Measurements from ENCODE around the gene UBE2G2.

DNA sequence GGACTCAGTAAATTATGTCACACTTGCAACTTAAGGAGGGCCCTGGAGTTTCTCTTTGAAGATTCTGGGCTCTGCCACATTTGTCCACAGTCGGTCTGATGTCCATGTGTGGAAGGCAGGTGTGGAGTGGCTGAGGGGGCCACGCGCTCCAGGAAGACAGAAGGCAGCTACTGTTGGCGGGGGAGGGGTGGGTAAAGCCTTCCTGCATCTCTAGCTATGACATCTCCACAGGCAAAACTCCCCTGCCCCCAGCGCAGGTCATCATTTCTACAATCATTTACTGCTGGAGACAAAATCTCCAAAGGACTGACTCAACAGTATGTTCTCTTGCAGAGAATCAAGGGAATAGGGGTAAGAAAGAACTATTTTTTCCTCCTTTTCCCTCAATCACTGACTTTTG is 78.9 kb downstream of the UBE2G2 start:
- TF ChIP-seq, protein P1, sequence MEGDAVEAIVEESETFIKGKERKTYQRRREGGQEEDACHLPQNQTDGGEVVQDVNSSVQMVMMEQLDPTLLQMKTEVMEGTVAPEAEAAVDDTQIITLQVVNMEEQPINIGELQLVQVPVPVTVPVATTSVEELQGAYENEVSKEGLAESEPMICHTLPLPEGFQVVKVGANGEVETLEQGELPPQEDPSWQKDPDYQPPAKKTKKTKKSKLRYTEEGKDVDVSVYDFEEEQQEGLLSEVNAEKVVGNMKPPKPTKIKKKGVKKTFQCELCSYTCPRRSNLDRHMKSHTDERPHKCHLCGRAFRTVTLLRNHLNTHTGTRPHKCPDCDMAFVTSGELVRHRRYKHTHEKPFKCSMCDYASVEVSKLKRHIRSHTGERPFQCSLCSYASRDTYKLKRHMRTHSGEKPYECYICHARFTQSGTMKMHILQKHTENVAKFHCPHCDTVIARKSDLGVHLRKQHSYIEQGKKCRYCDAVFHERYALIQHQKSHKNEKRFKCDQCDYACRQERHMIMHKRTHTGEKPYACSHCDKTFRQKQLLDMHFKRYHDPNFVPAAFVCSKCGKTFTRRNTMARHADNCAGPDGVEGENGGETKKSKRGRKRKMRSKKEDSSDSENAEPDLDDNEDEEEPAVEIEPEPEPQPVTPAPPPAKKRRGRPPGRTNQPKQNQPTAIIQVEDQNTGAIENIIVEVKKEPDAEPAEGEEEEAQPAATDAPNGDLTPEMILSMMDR (IDR thresholded peaks at IDR 0.05): no peak
- no peak for TF ChIP-seq FOXP1 (CRISPR knock-in tag; IDR thresholded peaks at IDR 0.05; ENCODE audit: borderline replicate concordance)
- no peak for TF ChIP-seq CREB1 (CRISPR knock-in tag; IDR thresholded peaks at IDR 0.05)
- TF ChIP-seq, protein P2, sequence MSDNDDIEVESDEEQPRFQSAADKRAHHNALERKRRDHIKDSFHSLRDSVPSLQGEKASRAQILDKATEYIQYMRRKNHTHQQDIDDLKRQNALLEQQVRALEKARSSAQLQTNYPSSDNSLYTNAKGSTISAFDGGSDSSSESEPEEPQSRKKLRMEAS (CRISPR knock-in tag; IDR thresholded peaks at IDR 0.05): no peak
- TF ChIP-seq, protein P3, sequence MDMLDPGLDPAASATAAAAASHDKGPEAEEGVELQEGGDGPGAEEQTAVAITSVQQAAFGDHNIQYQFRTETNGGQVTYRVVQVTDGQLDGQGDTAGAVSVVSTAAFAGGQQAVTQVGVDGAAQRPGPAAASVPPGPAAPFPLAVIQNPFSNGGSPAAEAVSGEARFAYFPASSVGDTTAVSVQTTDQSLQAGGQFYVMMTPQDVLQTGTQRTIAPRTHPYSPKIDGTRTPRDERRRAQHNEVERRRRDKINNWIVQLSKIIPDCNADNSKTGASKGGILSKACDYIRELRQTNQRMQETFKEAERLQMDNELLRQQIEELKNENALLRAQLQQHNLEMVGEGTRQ (CRISPR knock-in tag; IDR thresholded peaks at IDR 0.05): no peak
- TF ChIP-seq, protein P4, sequence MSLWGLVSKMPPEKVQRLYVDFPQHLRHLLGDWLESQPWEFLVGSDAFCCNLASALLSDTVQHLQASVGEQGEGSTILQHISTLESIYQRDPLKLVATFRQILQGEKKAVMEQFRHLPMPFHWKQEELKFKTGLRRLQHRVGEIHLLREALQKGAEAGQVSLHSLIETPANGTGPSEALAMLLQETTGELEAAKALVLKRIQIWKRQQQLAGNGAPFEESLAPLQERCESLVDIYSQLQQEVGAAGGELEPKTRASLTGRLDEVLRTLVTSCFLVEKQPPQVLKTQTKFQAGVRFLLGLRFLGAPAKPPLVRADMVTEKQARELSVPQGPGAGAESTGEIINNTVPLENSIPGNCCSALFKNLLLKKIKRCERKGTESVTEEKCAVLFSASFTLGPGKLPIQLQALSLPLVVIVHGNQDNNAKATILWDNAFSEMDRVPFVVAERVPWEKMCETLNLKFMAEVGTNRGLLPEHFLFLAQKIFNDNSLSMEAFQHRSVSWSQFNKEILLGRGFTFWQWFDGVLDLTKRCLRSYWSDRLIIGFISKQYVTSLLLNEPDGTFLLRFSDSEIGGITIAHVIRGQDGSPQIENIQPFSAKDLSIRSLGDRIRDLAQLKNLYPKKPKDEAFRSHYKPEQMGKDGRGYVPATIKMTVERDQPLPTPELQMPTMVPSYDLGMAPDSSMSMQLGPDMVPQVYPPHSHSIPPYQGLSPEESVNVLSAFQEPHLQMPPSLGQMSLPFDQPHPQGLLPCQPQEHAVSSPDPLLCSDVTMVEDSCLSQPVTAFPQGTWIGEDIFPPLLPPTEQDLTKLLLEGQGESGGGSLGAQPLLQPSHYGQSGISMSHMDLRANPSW (CRISPR knock-in tag; conservative IDR thresholded peaks at IDR 0.05; ENCODE audit: low read depth): no peak
- TF ChIP-seq, protein P5, sequence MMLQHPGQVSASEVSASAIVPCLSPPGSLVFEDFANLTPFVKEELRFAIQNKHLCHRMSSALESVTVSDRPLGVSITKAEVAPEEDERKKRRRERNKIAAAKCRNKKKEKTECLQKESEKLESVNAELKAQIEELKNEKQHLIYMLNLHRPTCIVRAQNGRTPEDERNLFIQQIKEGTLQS (CRISPR knock-in tag; conservative IDR thresholded peaks at IDR 0.05): no peak
- TF ChIP-seq, protein P6, sequence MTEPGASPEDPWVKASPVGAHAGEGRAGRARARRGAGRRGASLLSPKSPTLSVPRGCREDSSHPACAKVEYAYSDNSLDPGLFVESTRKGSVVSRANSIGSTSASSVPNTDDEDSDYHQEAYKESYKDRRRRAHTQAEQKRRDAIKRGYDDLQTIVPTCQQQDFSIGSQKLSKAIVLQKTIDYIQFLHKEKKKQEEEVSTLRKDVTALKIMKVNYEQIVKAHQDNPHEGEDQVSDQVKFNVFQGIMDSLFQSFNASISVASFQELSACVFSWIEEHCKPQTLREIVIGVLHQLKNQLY (CRISPR knock-in tag; IDR thresholded peaks at IDR 0.05): no peak
